ENCODE measurements around the gene LIN7A. TPM values are rescaled to one million over a fixed set of nuclear protein-coding genes. Genes with fewer than 3 reads are reported as not detected.
A peak's percentile ranks its signal among the peaks of the same experiment; 100 is the strongest.

LIN7A gene
- 0.19 and 1.2 TPM in 2 replicates for total RNA-seq

- DNase-seq = peak; percentile 9
Observed at GRCh38 chr12:80937391-80938238, at the start of gene LIN7A. LIN7A (minus strand) TSS chr12:80937934; CDS start chr12:80937722, 212 bp downstream.

DNA sequence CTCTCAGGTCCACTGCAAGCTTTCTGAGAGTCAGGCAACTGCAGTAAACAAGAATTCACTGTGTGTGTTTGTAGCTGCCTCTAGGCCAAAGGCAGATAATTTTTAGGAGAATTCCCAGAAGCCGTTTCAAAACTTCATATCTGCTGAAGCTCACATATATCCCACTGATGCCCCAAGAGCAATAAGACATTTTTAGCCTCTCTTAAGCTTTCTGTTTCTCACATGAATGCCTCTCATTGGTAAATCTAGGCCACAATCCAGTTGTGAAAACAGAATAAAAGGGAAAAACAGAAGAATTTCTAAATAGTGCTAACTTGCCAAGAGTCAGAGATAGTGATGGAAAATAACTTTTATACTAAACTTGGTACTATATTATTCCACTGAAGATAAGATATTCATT, 48.5 kb upstream of the LIN7A start:
- no peak for DNase-seq

GRCh38 chr12:80979816-80980215, 42.1 kb upstream of the LIN7A start:
- DNase-seq = no peak

DNA sequence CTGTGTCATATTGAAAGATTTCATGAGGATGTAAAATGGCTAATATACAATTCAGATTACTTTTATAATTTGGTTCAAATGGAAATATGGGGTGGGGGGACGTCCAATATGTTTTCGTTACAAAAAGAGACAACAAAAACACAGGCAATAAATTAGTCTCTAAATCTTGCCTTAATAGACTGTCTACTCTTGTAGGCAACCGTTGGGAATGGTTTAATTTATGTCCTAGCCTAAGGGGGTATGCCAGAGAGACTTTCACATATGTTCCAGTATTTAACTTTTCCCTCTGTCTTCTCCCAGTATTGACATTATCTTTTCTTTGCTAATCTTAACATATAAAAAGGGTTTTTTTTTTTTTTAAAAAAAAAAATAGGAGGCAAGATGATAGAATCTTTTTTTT, 41.5 kb upstream of the LIN7A start:
- no peak for DNase-seq

DNA sequence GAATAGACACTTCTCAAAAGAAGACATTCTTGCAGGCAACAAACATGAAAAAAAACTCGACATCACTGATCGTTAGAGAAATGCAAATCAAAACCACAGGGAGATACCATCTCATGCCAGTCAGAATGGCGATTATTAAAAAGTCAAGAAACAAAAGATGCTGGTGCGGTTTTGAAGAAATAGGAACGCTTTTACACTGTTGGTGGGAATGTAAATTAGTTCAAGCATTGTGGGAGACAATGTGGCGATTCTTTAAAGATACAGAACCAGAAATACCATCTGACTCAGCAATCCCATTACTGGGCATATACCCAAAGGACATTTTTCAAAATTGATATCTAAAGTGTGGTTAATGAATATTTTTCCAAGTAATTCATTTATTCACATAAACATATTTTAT, 39.6 kb upstream of the LIN7A start:
- no peak for DNase-seq

- DNase-seq = no peak
Observed at GRCh38 chr12:80968326-80968725, 30.6 kb upstream of the LIN7A start.

GRCh38 chr12:80967565-80967964, 29.8 kb upstream of the LIN7A start:
- DNase-seq = no peak

GRCh38 chr12:80966001-80966400, 28.3 kb upstream of the LIN7A start:
- DNase-seq = no peak

- no peak for DNase-seq
Observed at GRCh38 chr12:80958162-80958561, 20.4 kb upstream of the LIN7A start.

- no peak for DNase-seq
Observed at GRCh38 chr12:80954857-80955520, 17.3 kb upstream of the LIN7A start.

DNA sequence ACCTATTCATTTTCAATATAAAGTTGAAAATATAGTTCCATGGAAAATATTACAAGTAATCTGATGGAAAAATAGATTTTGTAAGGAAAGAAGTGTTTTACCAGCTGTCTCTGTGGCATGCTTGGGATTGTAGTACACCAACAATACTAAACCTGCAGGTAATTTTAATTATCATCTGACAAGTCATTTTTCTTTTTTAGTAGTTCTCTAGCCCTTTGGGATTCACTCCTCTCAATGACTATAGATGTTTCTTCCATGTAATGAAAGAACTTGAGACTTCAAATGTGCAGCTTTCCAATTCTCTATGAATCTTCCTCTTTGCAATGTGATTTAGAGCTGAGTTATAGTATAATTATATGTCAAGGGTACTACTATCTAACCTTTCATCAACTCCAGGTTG, 14.7 kb upstream of the LIN7A start:
- no peak for DNase-seq

- DNase-seq = no peak
Observed at GRCh38 chr12:80946591-80946990, 8.9 kb upstream of the LIN7A start.

GRCh38 chr12:80943338-80943737, 5.6 kb upstream of the LIN7A start:
- DNase-seq = no peak

GRCh38 chr12:80941916-80942315, 4.2 kb upstream of the LIN7A start:
- DNase-seq = no peak

- no peak for DNase-seq
Observed at GRCh38 chr12:80939231-80939950, 1.7 kb upstream of the LIN7A start.

DNA sequence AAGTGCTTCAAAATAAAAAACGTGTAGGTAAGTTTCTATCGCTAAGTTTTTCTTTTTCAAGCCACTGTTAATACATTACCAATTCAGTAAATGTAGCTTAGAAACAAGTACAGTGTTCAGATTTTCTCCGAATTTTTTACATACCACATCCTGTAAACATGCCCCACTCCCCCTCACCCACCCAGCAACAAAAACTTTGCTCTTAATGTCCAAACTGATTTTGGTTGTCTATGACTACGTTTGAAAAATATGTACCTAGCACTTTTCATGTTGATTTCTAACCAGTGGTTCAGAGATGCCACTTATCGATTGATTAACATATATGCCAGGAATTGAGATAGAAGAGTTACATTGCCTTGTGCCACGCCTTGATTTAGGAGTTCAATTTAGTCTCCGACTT, 663 bp upstream of the LIN7A start:
- no peak for DNase-seq

DNA sequence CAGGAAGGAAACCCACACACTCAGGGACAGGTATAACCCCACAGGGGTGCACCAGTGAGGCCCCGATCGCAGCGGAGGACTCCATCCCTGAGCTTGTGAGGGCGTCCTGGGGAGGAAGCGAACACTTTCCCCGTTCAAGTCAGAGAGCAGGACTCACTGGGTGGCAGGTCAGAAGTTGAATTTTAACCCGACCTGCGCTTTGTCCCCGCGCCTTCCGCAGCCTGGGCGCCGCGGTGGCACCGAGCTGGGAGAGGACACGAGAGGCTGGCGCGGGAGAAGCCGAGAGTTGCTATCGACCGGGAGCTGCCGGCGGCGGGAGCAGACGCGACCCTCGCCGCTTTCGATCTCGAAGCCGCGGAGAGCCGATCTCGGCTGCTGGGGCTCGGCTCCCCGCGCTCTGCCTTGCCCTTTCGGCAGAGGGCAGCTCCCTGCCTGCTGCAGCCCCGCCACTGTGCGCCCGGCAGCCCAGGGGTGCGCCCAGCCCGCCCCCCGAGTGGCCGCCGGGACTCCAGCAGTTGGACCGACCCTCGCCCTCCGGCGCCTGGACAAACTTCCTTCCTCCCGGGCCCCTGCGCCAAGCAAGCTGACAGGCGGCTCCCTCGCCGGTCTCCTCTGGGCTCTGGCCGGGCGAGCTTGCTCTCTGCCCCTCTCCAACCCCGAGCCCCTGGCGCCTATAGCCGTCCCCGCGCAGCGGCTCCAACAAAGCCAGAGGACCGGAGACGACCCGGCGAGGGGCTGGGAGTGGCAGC, 918 bp downstream of the LIN7A start:
- DNase-seq = peak; percentile 39

DNA sequence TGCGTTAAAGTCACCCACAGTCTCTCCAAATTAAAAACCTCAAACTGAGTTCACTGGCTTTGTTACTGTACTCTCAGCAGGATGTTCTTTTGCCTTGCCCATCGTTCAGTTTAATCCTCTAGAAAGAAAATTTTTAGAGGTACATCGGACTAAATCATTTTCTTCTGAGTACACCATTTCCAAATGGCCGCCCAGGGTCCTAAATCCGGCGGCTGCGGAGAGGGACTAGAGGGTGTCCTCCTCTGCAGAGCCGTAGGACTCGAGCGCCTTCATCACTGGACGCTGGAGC, 1.4 kb downstream of the LIN7A start:
- no peak for DNase-seq

GRCh38 chr12:80935111-80935510, 2.6 kb downstream of the LIN7A start:
- no peak for DNase-seq

GRCh38 chr12:80925983-80926382, 11.8 kb downstream of the LIN7A start:
- no peak for DNase-seq

DNA sequence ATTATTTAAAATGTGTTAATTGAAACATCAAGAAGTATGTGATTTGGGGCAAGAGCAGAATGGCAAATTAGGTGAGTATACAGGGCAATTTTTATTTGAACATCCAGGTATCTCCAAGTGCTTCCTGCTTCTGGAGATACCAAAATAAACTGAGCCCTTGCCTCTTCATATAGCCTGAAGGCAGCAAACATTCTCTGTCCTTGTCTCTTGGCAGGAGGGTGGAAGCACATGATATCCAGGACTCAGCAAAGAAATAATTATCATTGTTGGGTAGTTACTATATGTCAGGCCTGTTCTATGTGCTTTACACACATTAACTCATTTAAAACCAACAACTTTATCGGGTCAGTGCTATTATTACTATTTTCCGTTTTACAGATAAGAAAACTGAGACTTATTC, 12.5 kb downstream of the LIN7A start:
- DNase-seq = no peak

DNA sequence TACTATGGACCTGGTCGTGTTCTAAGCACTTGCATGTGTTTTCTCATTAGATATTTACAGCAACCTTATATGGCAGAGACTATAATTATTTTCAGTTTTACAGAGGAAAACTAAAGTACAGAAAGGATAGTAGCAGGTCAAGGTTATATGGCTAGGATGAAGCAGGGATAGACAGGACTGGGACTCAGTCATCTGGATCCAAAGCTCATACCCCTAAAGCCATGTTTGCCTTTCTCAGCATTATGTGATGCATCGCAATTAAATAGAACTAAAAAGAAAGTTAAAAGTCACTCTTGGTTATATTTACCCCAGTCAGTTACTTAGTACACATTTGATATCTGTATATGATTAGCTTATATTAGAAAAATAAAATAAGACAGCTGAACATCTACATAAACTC, 13.3 kb downstream of the LIN7A start:
- no peak for DNase-seq

GRCh38 chr12:80920006-80920405, 17.7 kb downstream of the LIN7A start:
- DNase-seq = no peak

Measured in dermis blood vessel endothelial cell (primary cell).